Gastroesophageal sphincter (tissue), 4 donors: ENCODE data around the gene IMMP2L. TPM values are rescaled to one million over a fixed set of nuclear protein-coding genes. Genes with fewer than 3 reads are reported as not detected.
"Not testable (repeated sequence)": the region's sequence is repeated elsewhere in the genome, so short reads cannot be mapped to it uniquely, and the experiment has no call there.

ENCODE experiments used
- ATAC-seq: fragments of 150-250 bp; one replicate; pipeline ENCODE4 v1.9.1; 2016; ENCODE audit warnings: mild to moderate bottlenecking, moderate library complexity
- H3K27ac ChIP-seq, 4 donors: fragments of 200-600 bp; sonication (generic) in 3 of 4; 1 replicate in 3 of 4; 2 replicates in 1 of 4; pipeline ENCODE4 v1.5.1; 2016 to 2019
- H3K27me3 ChIP-seq: fragments of 200-600 bp; sonication (generic); one replicate; pipeline ENCODE4 v1.5.1; 2019
- H3K36me3 ChIP-seq, 2 donors: fragments of 200-600 bp; sonication (generic); one replicate each; pipeline ENCODE4 v1.5.1; 2019; ENCODE audit warnings: control low read depth in 1 of 2
- H3K4me1 ChIP-seq, 3 donors: fragments of 200-600 bp; sonication (generic); 1 replicate in 2 of 3; 2 replicates in 1 of 3; pipeline ENCODE4 v1.5.1; 2016 to 2019; ENCODE audit warnings: control low read depth in 2 of 3
- H3K4me3 ChIP-seq, 2 donors: fragments of 200-600 bp; sonication (generic); one replicate each; pipeline ENCODE4 v1.5.1; 2019; ENCODE audit warnings: mild to moderate bottlenecking in 1 of 2, moderate library complexity in 1 of 2
- H3K9me3 ChIP-seq, 3 donors: fragments of 200-600 bp; sonication (generic); one replicate each; pipeline ENCODE4 v1.5.1; 2017 to 2019; ENCODE audit warnings: control low read depth in 2 of 3
- EP300 ChIP-seq: sonication (generic); formaldehyde crosslinking; IDR thresholded peaks from one replicate; pipeline ENCODE4 v1.6.1; 2017; ENCODE audit warnings: antibody characterized with exemption, mild to moderate bottlenecking
- POLR2A ChIP-seq, 2 donors: fragments of 450-650 bp; IDR thresholded peaks; one replicate each; pipeline ENCODE4 v1.6.1; 2017; ENCODE audit warnings: antibody characterized with exemption in 2 of 2, mild to moderate bottlenecking in 2 of 2, moderate library complexity in 1 of 2
- POLR2AphosphoS5 ChIP-seq: sonication (generic); formaldehyde crosslinking; IDR thresholded peaks from one replicate; pipeline ENCODE4 v1.6.1; 2017; ENCODE audit warnings: antibody characterized with exemption
- WGBS, 2 donors: methylation state at CpG; one replicate each; pipeline ENCODE4 v1.1.5; 2018; ENCODE audit warnings: low coverage in 1 of 2; 5-methylcytosine and 5-hydroxymethylcytosine counted together
- total RNA-seq, 4 donors: library from RNA; depleted of rRNA; stranded (reverse); fragments of >200 nt; gene quantifications; one replicate each; pipeline ENCODE4 v1.1.0, GENCODE V29; 2016
- TF ChIP-seq, protein P1 (sequence below), 4 experiments: fragments of 200-600 bp in 2 of 4; fragments of 450-650 bp in 2 of 4; sonication (generic) in 1 of 4; IDR thresholded peaks; one replicate each; pipeline ENCODE4 v1.5.1; 2017 to 2019; ENCODE audit warnings: antibody characterized with exemption in 4 of 4, mild to moderate bottlenecking in 2 of 4, moderate library complexity in 2 of 4

IMMP2L gene
- total RNA-seq, 4 donors from 2014 or later: 13.6 to 38.5 (median 30.1) TPM

DNA sequence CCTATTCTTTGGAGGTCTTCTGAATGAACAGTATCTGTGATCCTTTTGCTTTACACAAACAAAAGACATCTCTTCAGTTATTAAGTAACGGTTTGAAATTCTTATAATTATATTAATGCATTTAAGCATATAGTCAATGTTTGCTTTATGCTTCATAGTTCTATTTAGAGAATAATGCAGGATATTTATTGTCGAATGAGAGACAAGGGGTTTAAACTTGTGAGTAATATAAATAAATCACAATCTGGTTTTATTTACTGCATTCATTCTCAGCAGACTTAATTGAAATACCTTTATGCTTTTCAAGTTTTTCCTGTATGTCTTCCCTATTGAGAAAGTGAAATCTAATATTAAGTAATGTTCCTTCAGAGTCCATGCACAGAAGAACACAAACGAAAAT is 620.9 kb downstream of the IMMP2L start:
- no peak for ATAC-seq
- Histone ChIP-seq H3K4me1 (peaks cover 0 to 21% (median 0%) of the 10 kb centered on the region in 3 donors), H3K36me3 (no peaks in the 10 kb centered on the region), H3K4me3 (no peak overlapping the region), H3K27me3 (no peaks in the 10 kb centered on the region), H3K9me3 (no peaks in the 10 kb centered on the region), H3K27ac (no peak overlapping the region)
- WGBS, 2 donors: 83 to 85% methylated on average over 3 of the region's 3 CpGs
- TF ChIP-seq EP300 (no peak), POLR2A (IDR thresholded peaks at IDR 0.05) (no peak), POLR2AphosphoS5 (no peak)
- TF ChIP-seq, protein P1, sequence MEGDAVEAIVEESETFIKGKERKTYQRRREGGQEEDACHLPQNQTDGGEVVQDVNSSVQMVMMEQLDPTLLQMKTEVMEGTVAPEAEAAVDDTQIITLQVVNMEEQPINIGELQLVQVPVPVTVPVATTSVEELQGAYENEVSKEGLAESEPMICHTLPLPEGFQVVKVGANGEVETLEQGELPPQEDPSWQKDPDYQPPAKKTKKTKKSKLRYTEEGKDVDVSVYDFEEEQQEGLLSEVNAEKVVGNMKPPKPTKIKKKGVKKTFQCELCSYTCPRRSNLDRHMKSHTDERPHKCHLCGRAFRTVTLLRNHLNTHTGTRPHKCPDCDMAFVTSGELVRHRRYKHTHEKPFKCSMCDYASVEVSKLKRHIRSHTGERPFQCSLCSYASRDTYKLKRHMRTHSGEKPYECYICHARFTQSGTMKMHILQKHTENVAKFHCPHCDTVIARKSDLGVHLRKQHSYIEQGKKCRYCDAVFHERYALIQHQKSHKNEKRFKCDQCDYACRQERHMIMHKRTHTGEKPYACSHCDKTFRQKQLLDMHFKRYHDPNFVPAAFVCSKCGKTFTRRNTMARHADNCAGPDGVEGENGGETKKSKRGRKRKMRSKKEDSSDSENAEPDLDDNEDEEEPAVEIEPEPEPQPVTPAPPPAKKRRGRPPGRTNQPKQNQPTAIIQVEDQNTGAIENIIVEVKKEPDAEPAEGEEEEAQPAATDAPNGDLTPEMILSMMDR (IDR thresholded peaks at IDR 0.05): no peak

GRCh38 chr7:110940756-110941155 is 621.5 kb downstream of the IMMP2L start:
- Histone ChIP-seq H3K27ac (no peak overlapping the region), H3K9me3 (no peaks in the 10 kb centered on the region), H3K27me3 (no peaks in the 10 kb centered on the region), H3K4me1 (peaks cover 0 to 21% (median 0%) of the 10 kb centered on the region in 3 donors), H3K4me3 (no peak overlapping the region), H3K36me3 (no peaks in the 10 kb centered on the region)
- no peak for ATAC-seq
- 100% methylated on average over 1 of the region's 1 CpG for WGBS, 2 donors
- no peak for TF ChIP-seq POLR2A (IDR thresholded peaks at IDR 0.05)
- TF ChIP-seq, protein P1 (IDR thresholded peaks at IDR 0.05): no peak

GRCh38 chr7:110938165-110938564 is 624.1 kb downstream of the IMMP2L start:
- Histone ChIP-seq H3K4me1 (no peaks in the 10 kb centered on the region), H3K36me3 (no peaks in the 10 kb centered on the region), H3K27ac (no peak overlapping the region), H3K27me3 (no peaks in the 10 kb centered on the region), H3K4me3 (no peak overlapping the region), H3K9me3 (no peaks in the 10 kb centered on the region)
- 85 to 100% methylated on average over 1 of the region's 1 CpG for WGBS, 2 donors
- ATAC-seq: no peak
- TF ChIP-seq POLR2AphosphoS5 (no peak), EP300 (no peak), POLR2A (IDR thresholded peaks at IDR 0.05) (no peak)
- TF ChIP-seq, protein P1 (IDR thresholded peaks at IDR 0.05): no peak

GRCh38 chr7:110936665-110937064 is 625.6 kb downstream of the IMMP2L start:
- 100% methylated on average over 2 of the region's 2 CpGs for WGBS, 2 donors
- not testable (repeated sequence) for H3K36me3 ChIP-seq, ATAC-seq, H3K4me1 ChIP-seq, H3K27ac ChIP-seq, H3K27me3 ChIP-seq, H3K4me3 ChIP-seq, H3K9me3 ChIP-seq

DNA sequence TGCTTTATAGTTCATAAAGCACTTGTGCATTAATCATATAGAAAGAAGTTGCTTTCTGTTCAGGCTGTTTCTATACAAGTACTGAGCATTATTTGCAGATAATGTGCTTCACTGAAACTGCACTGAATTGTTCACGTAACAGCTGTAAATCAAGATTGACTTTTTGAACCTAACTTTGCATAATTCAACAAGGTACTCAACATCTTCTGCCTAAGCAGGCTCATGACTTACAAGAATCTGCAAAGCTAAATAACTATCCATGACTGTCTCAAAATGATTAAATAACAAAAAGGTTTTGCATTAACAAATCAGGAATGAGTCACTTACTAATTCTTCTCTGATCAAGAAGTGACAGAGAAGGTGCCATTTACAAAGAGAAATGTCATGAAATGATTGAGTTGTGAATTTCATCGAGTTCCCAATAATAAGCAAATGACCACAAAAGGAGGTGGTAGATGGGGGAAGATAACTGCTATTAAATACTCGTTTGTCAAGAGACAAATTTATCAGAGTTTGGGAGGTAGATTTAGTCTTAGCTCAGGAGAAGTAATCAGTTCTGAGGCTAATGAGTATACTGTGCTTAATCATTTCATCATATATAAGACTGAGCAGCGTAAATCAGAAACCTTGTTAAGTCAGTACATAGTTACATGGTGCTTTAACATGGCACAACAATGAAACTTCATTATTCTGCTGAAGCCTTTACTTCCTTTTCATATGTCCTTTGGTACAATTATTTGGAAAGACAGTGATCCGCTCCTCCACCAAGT is 632.6 kb downstream of the IMMP2L start:
- no peaks in the 10 kb centered on the region for H3K36me3 ChIP-seq
- TF ChIP-seq POLR2A (IDR thresholded peaks at IDR 0.05): no peak
- TF ChIP-seq EP300: no peak
- TF ChIP-seq POLR2AphosphoS5: no peak
- TF ChIP-seq, protein P1 (IDR thresholded peaks at IDR 0.05): no peak
- H3K4me1 ChIP-seq: no peaks in the 10 kb centered on the region
- H3K4me3 ChIP-seq: no peak overlapping the region
- no peak for ATAC-seq
- H3K27ac ChIP-seq: no peak overlapping the region
- WGBS, 2 donors: 72 to 73% methylated on average over 5 of the region's 5 CpGs
- no peaks in the 10 kb centered on the region for H3K27me3 ChIP-seq
- H3K9me3 ChIP-seq: no peaks in the 10 kb centered on the region
